ENCODE results near the gene IFNA7.
A peak's percentile ranks its signal among the peaks of the same experiment; 100 is the strongest.
"Not testable (repeated sequence)": the region's sequence is repeated elsewhere in the genome, so short reads cannot be mapped to it uniquely, and the experiment has no call there.

Gene IFNA7

GRCh38 chr9:21202105-21202504 is at the start of gene IFNA7:
TSS of gene IFNA7 (minus strand) at chr9:21202205. CDS start at chr9:21202165, 40 bp downstream.
- not testable (repeated sequence) for DNase-seq

- DNase-seq, result no peak
Observed at GRCh38 chr9:21251638-21252037, 49.6 kb upstream of the IFNA7 start.

- no peak for DNase-seq
Observed at GRCh38 chr9:21251190-21251589, 49.2 kb upstream of the IFNA7 start.

- no peak for DNase-seq
Observed at GRCh38 chr9:21244836-21245235, 42.8 kb upstream of the IFNA7 start.

- DNase-seq, result no peak
Observed at GRCh38 chr9:21239911-21240310, 37.9 kb upstream of the IFNA7 start, which contains the start of gene IFNA14. TSS of gene IFNA14 (minus strand) at chr9:21240005. CDS start at chr9:21239935, 70 bp downstream.

GRCh38 chr9:21236360-21236714 is 34.3 kb upstream of the IFNA7 start:
- not testable (repeated sequence) for DNase-seq

- not testable (repeated sequence) for DNase-seq
Observed at GRCh38 chr9:21235468-21236359, 33.7 kb upstream of the IFNA7 start.

GRCh38 chr9:21234153-21234687 is 32.2 kb upstream of the IFNA7 start:
- DNase-seq, result no peak

- DNase-seq, result no peak
Observed at GRCh38 chr9:21233258-21233657, 31.3 kb upstream of the IFNA7 start.

- no peak for DNase-seq
Observed at GRCh38 chr9:21228122-21228521, 26.1 kb upstream of the IFNA7 start, which contains the start of gene IFNA17. TSS of gene IFNA17 (minus strand) at chr9:21228222. CDS start at chr9:21228173, 49 bp downstream.

GRCh38 chr9:21217211-21217610 is 15.2 kb upstream of the IFNA7 start, which contains the start of gene IFNA16:
TSS of gene IFNA16 (minus strand) at chr9:21217311. CDS start at chr9:21217305, 6 bp downstream.
- not testable (repeated sequence) for DNase-seq

- not testable (repeated sequence) for DNase-seq
Observed at GRCh38 chr9:21213411-21214326, 11.7 kb upstream of the IFNA7 start.

GRCh38 chr9:21212160-21212559 is 10.2 kb upstream of the IFNA7 start:
- DNase-seq, result not testable (repeated sequence)

- not testable (repeated sequence) for DNase-seq
Observed at GRCh38 chr9:21210782-21211181, 8.8 kb upstream of the IFNA7 start.

- no peak for DNase-seq
Observed at GRCh38 chr9:21210311-21210710, 8.3 kb upstream of the IFNA7 start.

GRCh38 chr9:21207043-21207442 is 5.0 kb upstream of the IFNA7 start, which contains the start of gene IFNA10:
TSS of gene IFNA10 (minus strand) at chr9:21207143. CDS start at chr9:21207097, 46 bp downstream.
- not testable (repeated sequence) for DNase-seq

GRCh38 chr9:21205204-21205603 is 3.2 kb upstream of the IFNA7 start:
- DNase-seq, result no peak

GRCh38 chr9:21194867-21195776 is 6.9 kb downstream of the IFNA7 start:
- DNase-seq, result peak; percentile 35

GRCh38 chr9:21187487-21187886 is 14.5 kb downstream of the IFNA7 start, which contains the start of gene IFNA4:
TSS of gene IFNA4 (minus strand) at chr9:21187587. CDS start at chr9:21187531, 56 bp downstream.
- not testable (repeated sequence) for DNase-seq

- DNase-seq, result peak; percentile 15
Observed at GRCh38 chr9:21182810-21183736, 18.9 kb downstream of the IFNA7 start.

Measured in stimulated activated CD4-positive, alpha-beta T cell treated with anti-CD3 and anti-CD28 coated beads, Interleukin-4, amount 100 ng/mL, for 24 hours (primary cell).